ENCODE results near the gene MCF2L. TPM values are rescaled to one million over a fixed set of nuclear protein-coding genes. Genes with fewer than 3 reads are reported as not detected.

Gene MCF2L
- total RNA-seq, 3 donors from 2014 or later = 33.4 to 77.3 (median 38.6) TPM

DNA sequence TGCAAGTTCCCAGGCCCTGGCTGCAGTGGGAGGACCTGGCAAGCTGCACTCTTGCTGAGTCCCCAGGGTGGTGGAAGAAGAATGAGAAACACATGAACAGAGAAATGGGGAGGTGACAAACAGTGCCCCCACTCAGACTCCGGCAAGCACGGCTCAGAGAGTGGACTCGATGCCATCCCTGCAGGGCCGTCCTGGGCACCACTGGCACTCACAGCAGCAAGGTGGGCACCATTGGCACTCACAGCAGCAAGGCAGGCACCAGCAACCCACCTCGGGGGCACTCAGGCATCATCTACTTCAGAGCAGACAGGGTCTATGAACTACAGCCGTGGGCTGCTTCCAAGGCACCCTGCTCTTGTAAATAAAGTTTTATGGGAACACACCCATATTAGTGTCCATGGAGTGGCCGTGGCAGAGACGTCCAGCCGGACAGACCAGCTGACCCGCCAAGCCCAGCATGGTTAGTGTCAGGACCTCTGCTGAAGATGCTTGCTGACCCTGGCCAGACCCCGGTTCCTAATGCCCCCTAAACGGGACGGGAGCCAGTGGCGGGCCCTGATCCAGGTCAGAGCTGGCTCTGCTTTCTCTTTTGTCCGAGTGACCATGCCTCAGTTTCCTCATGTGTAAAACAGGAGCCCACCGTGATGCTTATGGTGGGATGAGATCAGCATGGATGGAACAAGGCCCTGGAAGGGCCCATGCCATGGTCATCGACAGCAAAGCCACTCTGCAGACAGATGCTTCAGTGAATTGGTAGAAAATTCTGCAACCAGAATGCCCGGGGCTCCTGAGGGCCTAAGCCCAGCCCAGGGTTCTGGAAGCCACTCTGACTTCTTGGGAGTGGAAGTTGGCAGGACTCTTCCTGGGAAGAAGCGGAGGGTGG lies 151.5 kb downstream of the MCF2L start:
- intact Hi-C loops (cut with DNase I; ENCODE audit: low total_unique reads) = no loop called here
- Histone ChIP-seq H3K27me3 (no peaks in the 10 kb centered on the region), H3K4me1 (no peaks in the 10 kb centered on the region), H3K4me3 (no peak overlapping the region), H3K27ac (no peak overlapping the region), H3K9me3 (no peaks in the 10 kb centered on the region), H3K36me3 (no peaks in the 10 kb centered on the region)
- peak in 1 of 2 donors; percentile 43 for DNase-seq (ENCODE audit: low spot score in 2 of 2)
- TF ChIP-seq, protein P1, sequence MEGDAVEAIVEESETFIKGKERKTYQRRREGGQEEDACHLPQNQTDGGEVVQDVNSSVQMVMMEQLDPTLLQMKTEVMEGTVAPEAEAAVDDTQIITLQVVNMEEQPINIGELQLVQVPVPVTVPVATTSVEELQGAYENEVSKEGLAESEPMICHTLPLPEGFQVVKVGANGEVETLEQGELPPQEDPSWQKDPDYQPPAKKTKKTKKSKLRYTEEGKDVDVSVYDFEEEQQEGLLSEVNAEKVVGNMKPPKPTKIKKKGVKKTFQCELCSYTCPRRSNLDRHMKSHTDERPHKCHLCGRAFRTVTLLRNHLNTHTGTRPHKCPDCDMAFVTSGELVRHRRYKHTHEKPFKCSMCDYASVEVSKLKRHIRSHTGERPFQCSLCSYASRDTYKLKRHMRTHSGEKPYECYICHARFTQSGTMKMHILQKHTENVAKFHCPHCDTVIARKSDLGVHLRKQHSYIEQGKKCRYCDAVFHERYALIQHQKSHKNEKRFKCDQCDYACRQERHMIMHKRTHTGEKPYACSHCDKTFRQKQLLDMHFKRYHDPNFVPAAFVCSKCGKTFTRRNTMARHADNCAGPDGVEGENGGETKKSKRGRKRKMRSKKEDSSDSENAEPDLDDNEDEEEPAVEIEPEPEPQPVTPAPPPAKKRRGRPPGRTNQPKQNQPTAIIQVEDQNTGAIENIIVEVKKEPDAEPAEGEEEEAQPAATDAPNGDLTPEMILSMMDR (IDR thresholded peaks at IDR 0.05) = no peak
- TF ChIP-seq POLR2AphosphoS5 (IDR thresholded peaks at IDR 0.05) (no peak), POLR2A (IDR thresholded peaks at IDR 0.05) (no peak)

DNA sequence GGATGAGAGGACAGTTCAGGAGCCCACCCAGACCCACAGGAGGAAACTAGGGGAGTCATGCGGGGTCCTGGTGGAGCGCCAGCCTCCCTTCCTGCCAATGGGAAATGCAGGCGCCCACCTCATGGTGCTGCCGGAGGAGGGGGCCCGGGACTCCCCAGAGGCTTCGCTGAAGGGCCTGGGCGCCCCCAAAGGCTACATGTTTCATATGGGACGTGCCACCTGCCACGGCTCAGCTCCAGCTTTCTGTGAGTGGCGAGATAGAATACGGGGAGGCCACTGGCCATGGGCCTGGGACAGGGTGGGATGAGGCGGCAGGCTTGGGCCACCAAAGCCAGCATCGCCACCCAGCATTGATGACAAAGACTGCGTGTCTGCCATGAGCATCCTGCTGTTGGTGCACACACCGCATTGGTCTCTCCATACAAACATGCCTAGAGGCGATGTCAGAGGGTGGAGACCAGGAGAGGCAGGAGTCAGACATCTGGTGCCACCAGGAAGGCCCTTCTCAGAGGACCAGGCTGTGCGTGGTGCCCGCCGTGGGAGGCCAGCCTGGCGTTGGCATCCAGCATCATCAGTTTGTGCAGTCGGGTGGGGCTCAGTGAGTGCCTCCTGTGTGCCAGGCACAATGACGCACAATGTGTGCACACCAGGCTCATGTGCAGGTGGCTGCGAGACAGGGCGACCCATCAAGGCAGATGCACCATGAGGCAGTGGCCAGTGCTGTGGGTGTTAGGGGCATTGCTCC lies 152.3 kb downstream of the MCF2L start:
- no peaks in the 10 kb centered on the region for H3K27me3 ChIP-seq
- no peaks in the 10 kb centered on the region for H3K9me3 ChIP-seq
- intact Hi-C loops (cut with DNase I; ENCODE audit: low total_unique reads) = no loop called here
- H3K27ac ChIP-seq = peak overlapping the region in 1 of 2 donors; percentile 80
- H3K4me1 ChIP-seq = no peaks in the 10 kb centered on the region
- TF ChIP-seq, protein P1 (IDR thresholded peaks at IDR 0.05) = no peak
- TF ChIP-seq POLR2AphosphoS5 (IDR thresholded peaks at IDR 0.05) (no peak), POLR2A (IDR thresholded peaks at IDR 0.05) (no peak)
- peak in 1 of 2 donors; percentile 33 for DNase-seq (ENCODE audit: low spot score in 2 of 2)
- no peak overlapping the region for H3K4me3 ChIP-seq
- H3K36me3 ChIP-seq = no peaks in the 10 kb centered on the region

DNA sequence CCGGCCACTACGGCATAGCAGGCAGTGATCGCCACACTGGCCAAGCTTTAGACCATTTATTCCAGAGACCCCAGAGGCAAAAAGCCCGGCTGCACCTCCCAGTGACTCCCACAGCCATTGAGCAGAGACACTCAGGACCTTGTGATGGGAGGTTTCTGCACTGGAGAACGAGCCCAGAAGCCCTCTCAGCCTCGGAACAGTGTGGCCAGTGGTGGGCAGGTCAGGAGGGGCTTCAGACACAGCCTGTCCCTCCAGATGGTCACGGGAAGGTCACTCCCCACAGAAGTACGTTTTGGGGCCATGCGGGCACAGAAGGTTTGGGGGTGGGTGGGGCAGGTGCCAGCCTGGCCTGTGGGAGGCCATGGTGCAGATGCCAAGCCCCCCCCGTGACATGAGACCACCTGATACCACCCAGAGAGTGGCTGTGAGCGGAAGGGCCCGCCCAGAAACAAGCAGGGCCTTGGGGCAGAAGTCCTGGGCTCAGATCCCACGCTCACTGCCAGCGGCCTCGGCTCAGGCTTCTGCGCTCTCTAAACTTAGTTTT lies 153.0 kb downstream of the MCF2L start:
- no peaks in the 10 kb centered on the region for H3K36me3 ChIP-seq
- H3K4me1 ChIP-seq = no peaks in the 10 kb centered on the region
- peak in 1 of 2 donors; percentile 40 for DNase-seq (ENCODE audit: low spot score in 2 of 2)
- no peak for TF ChIP-seq POLR2A (IDR thresholded peaks at IDR 0.05)
- no peak for TF ChIP-seq POLR2AphosphoS5 (IDR thresholded peaks at IDR 0.05)
- TF ChIP-seq, protein P1 (IDR thresholded peaks at IDR 0.05) = no peak
- intact Hi-C loops (cut with DNase I; ENCODE audit: low total_unique reads) = no loop called here
- peak overlapping the region in 1 of 3 donors; percentile 55 for H3K4me3 ChIP-seq
- H3K27me3 ChIP-seq = no peaks in the 10 kb centered on the region
- peak overlapping the region in 1 of 2 donors; percentile 80 for H3K27ac ChIP-seq
- no peaks in the 10 kb centered on the region for H3K9me3 ChIP-seq

DNA sequence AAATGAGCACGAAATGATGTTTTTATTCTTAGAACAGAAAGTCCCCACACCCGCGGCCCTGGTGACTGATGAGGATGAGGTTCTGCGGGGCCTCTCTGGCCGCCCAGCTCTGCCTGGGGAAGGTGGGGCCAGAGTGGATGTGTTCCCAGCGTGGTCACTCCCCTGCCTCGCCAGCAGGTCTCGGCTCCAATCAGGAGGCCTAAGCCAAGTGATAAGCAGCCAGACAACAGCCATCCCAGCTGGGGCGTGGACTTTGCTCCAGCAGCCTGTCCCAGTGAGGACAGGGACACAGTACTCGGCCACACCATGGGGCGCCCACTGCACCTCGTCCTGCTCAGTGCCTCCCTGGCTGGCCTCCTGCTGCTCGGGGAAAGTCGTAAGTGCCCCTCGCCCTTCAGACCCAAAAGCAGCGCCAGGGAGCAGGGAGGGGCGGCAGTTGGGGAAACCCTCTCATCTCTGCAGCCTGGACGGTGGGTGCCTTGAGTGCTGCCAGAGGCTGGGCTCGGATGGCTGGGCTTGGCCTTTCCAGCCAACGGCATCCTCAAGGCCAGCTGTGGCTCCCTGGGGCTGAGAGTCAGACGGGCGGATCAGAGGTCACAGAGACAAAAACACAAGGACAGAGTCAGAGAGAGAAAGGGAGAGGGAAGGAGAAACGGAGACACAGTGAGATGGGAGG lies 153.7 kb downstream of the MCF2L start, which contains the start of gene F10:
TSS of gene F10 (plus strand) at position 250 of the 676 bp plus-strand sequence. CDS start at position 307, 57 bp downstream.
- Histone ChIP-seq H3K9me3 (no peaks in the 10 kb centered on the region), H3K27ac (peak within 1 kb of the TSS in 1 of 2 donors; percentile 80), H3K36me3 (no peaks in the 10 kb centered on the region), H3K4me1 (no peaks in the 10 kb centered on the region), H3K4me3 (peak within 1 kb of the TSS; percentile 25 to 55 (median 32)), H3K27me3 (no peaks in the 10 kb centered on the region)
- peak in 1 of 2 donors; percentile 53 for DNase-seq (ENCODE audit: low spot score in 2 of 2)
- intact Hi-C loops (cut with DNase I; ENCODE audit: low total_unique reads) = no loop called here
- TF ChIP-seq POLR2A (IDR thresholded peaks at IDR 0.05) = no peak
- TF ChIP-seq POLR2AphosphoS5 (IDR thresholded peaks at IDR 0.05) = no peak
- TF ChIP-seq, protein P1 (IDR thresholded peaks at IDR 0.05) = no peak

Measured in breast epithelium (tissue), 4 donors.